ENCODE data around the gene PAF1. TPM values are rescaled to one million over a fixed set of nuclear protein-coding genes. Genes with fewer than 3 reads are reported as not detected.
"Not testable (repeated sequence)": the region's sequence is repeated elsewhere in the genome, so short reads cannot be mapped to it uniquely, and the experiment has no call there.

Gene PAF1
- polyA plus RNA-seq, 3 donors, result 67.2 to 70.8 (median 68.1) TPM

GRCh38 chr19:39342647-39343305 is 48.1 kb downstream of the PAF1 start:
- no peak for DNase-seq (ENCODE audit: extremely low read depth in 1 of 11, low read depth in 9 of 11, low spot score in 4 of 11)

GRCh38 chr19:39341719-39342604 is 48.9 kb downstream of the PAF1 start, which contains the start of gene SAMD4B:
Gene SAMD4B (plus strand): TSS chr19:39342421. CDS start chr19:39356894, 14,473 bp downstream.
- peak; percentile 88 to 98 (median 96) for DNase-seq (ENCODE audit: extremely low read depth in 1 of 11, low read depth in 9 of 11, low spot score in 4 of 11)

- peak in 1 of 11 donors; percentile 28 for DNase-seq (ENCODE audit: extremely low read depth in 1 of 11, low read depth in 9 of 11, low spot score in 4 of 11)
Observed at GRCh38 chr19:39341129-39341718, 49.7 kb downstream of the PAF1 start.

DNA sequence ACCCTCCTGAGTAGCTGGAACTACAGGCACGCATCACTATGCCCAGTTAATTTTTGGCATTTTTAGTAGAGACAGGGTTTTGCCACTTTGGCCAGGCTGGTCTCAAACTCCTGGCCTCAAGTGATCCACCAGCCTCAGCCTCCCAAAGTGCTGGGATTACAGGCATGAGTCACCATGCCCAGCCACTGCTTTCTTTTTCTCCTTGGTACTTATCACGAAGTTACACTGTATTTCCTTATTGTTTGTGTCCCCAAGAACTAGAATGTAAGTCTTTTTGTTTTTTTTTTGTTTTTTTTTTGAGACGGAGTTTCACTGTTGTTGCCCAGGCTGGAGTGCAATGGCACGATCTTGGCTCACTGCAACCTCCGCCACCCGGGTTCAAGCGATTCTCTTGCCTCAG is 50.8 kb downstream of the PAF1 start:
- not testable (repeated sequence) for DNase-seq (ENCODE audit: extremely low read depth in 1 of 11, low read depth in 9 of 11, low spot score in 4 of 11)

GRCh38 chr19:39339674-39340073 is 51.2 kb downstream of the PAF1 start:
- DNase-seq (ENCODE audit: extremely low read depth in 1 of 11, low read depth in 9 of 11, low spot score in 4 of 11), result no peak

GRCh38 chr19:39336483-39336882 is 54.4 kb downstream of the PAF1 start:
- DNase-seq (ENCODE audit: extremely low read depth in 1 of 11, low read depth in 9 of 11, low spot score in 4 of 11), result no peak

Other genes starting within 250 kb of the PAF1 start
- 1 to 10 TPM; 1.3 to 4.5 (median 1.7) TPM for gene NCCRP1, start 194.1 kb downstream of the PAF1 start, polyA plus RNA-seq (ENCODE audit: insufficient read length in 3 of 3)
- not detected for gene SYCN, start 186.8 kb downstream of the PAF1 start, polyA plus RNA-seq (ENCODE audit: insufficient read length in 3 of 3)
- not detected for gene IFNL3, start 146.1 kb downstream of the PAF1 start, polyA plus RNA-seq (ENCODE audit: insufficient read length in 3 of 3)
- gene IFNL4, start 142.2 kb downstream of the PAF1 start, polyA plus RNA-seq (ENCODE audit: insufficient read length in 3 of 3), result under 1 TPM in 1 of 3 donors, not detected in 2; 0.11 TPM
- not detected for gene IFNL2, start 122.7 kb downstream of the PAF1 start, polyA plus RNA-seq (ENCODE audit: insufficient read length in 3 of 3)
- gene IFNL1, start 94.7 kb downstream of the PAF1 start, polyA plus RNA-seq (ENCODE audit: insufficient read length in 3 of 3), result not detected
- gene LRFN1, start 70.2 kb downstream of the PAF1 start, polyA plus RNA-seq (ENCODE audit: insufficient read length in 3 of 3), result 1 to 10 TPM in 2 of 3 donors, under 1 TPM in 1; 0.92 to 2.8 (median 2.1) TPM
- gene GMFG, start 55.1 kb downstream of the PAF1 start, polyA plus RNA-seq (ENCODE audit: insufficient read length in 3 of 3), result 10 to 100 TPM; 16.3 to 32.9 (median 25.0) TPM
- gene SAMD4B, start 48.7 kb downstream of the PAF1 start, polyA plus RNA-seq (ENCODE audit: insufficient read length in 3 of 3), result 100 to 1,000 TPM in 2 of 3 donors, 10 to 100 TPM in 1; 92.7 to 145 (median 122) TPM
- 10 to 100 TPM; 38.9 to 46.7 (median 44.8) TPM for gene MED29, start 272 bp upstream of the PAF1 start, polyA plus RNA-seq (ENCODE audit: insufficient read length in 3 of 3)
- gene ZFP36, start 15.7 kb upstream of the PAF1 start, polyA plus RNA-seq (ENCODE audit: insufficient read length in 3 of 3), result 10 to 100 TPM; 29.0 to 60.1 (median 58.5) TPM
- 100 to 1,000 TPM in 1 of 3 donors, 10 to 100 TPM in 2; 73.7 to 118 (median 96.8) TPM for gene PLEKHG2, start 21.6 kb upstream of the PAF1 start, polyA plus RNA-seq (ENCODE audit: insufficient read length in 3 of 3)
- gene RPS16, start 44.8 kb upstream of the PAF1 start, polyA plus RNA-seq (ENCODE audit: insufficient read length in 3 of 3), result 1,000 to 10,000 TPM; 1,189 to 1,428 (median 1,311) TPM
- gene SUPT5H, start 54.5 kb upstream of the PAF1 start, polyA plus RNA-seq (ENCODE audit: insufficient read length in 3 of 3), result 100 to 1,000 TPM; 147 to 151 (median 147) TPM
- 10 to 100 TPM; 74.4 to 86.5 (median 77.2) TPM for gene TIMM50, start 89.7 kb upstream of the PAF1 start, polyA plus RNA-seq (ENCODE audit: insufficient read length in 3 of 3)
- gene DLL3, start 107.8 kb upstream of the PAF1 start, polyA plus RNA-seq (ENCODE audit: insufficient read length in 3 of 3), result under 1 TPM; 0.35 to 0.70 (median 0.62) TPM
- gene SELENOV, start 124.0 kb upstream of the PAF1 start, polyA plus RNA-seq (ENCODE audit: insufficient read length in 3 of 3), result 10 to 100 TPM in 1 of 3 donors, 1 to 10 TPM in 2; 6.8 to 12.1 (median 9.6) TPM
- gene EID2B, start 141.7 kb upstream of the PAF1 start, polyA plus RNA-seq (ENCODE audit: insufficient read length in 3 of 3), result 1 to 10 TPM; 4.2 to 5.5 (median 4.4) TPM
- gene EID2, start 149.1 kb upstream of the PAF1 start, polyA plus RNA-seq (ENCODE audit: insufficient read length in 3 of 3), result 10 to 100 TPM; 16.1 to 25.0 (median 23.2) TPM
- gene LGALS13, start 211.4 kb upstream of the PAF1 start, polyA plus RNA-seq (ENCODE audit: insufficient read length in 3 of 3), result not detected

Data from renal cortex interstitium (tissue), 11 donors.